H1 (cell line): ENCODE data around the gene FITM1. TPM values are rescaled to one million over a fixed set of nuclear protein-coding genes. Genes with fewer than 3 reads are reported as not detected.

Source experiments
- ASH2L ChIP-seq: fragments of 200-600, 300-600 bp; sonication (generic); IDR thresholded peaks from one replicate; pipeline ENCODE4 v1.7.1; 2017; ENCODE audit warnings: low read length
- BACH1 ChIP-seq: IDR thresholded peaks from 2 replicates; pipeline ENCODE4 v1.6.1; 2012; ENCODE audit warnings: low read length, improper control_type of control experiment
- BCL11A ChIP-seq, 2 experiments: IDR thresholded peaks; one replicate each; pipeline ENCODE4 v1.6.1; 2011; ENCODE audit warnings: low read depth in 2 of 2, low read length in 2 of 2, mild to moderate bottlenecking in 2 of 2
- CHD2 ChIP-seq: IDR thresholded peaks from 2 replicates; pipeline ENCODE4 v1.6.1; 2012; ENCODE audit warnings: low read length, improper control_type of control experiment
- CTBP2 ChIP-seq: IDR thresholded peaks from 2 replicates; pipeline ENCODE4 v1.7.0; 2011; ENCODE audit warnings: borderline replicate concordance, mild to moderate bottlenecking, moderate library complexity, mixed read lengths, low read length; ENCODE audit not compliant: insufficient read depth, insufficient read length
- EP300 ChIP-seq, 2 experiments: IDR thresholded peaks; 1 replicate in 1 of 2; 2 replicates in 1 of 2; pipeline ENCODE4 v1.6.1; 2011 to 2012; ENCODE audit warnings: low read depth in 2 of 2, low read length in 2 of 2, mild to moderate bottlenecking in 2 of 2, borderline replicate concordance in 1 of 2, inconsistent platforms in 1 of 2, moderate library complexity in 1 of 2
- HDAC6 ChIP-seq: IDR thresholded peaks from one replicate; pipeline ENCODE4 v1.7.1; 2012; ENCODE audit warnings: low read depth, mild to moderate bottlenecking, inconsistent platforms, low read length, moderate library complexity
- NANOG ChIP-seq: IDR thresholded peaks from 2 replicates; pipeline ENCODE4 v1.6.1; 2011; ENCODE audit warnings: low read length, low read depth, mild to moderate bottlenecking, inconsistent platforms; ENCODE audit not compliant: insufficient read depth, poor library complexity, severe bottlenecking
- RXRA ChIP-seq: IDR thresholded peaks from 2 replicates; pipeline ENCODE4 v1.6.1; 2011; ENCODE audit warnings: low read depth, mild to moderate bottlenecking, low read length, moderate library complexity; ENCODE audit not compliant: insufficient read depth
- SIRT6 ChIP-seq: IDR thresholded peaks from one replicate; pipeline ENCODE4 v1.7.1; 2012; ENCODE audit warnings: low read length, inconsistent platforms
- SP2 ChIP-seq: IDR thresholded peaks from 2 replicates; pipeline ENCODE4 v1.6.1; 2012; ENCODE audit warnings: mild to moderate bottlenecking, low read length, inconsistent platforms
- TAF7 ChIP-seq: optimal IDR thresholded peaks from 2 replicates; pipeline ENCODE3; 2011; ENCODE audit warnings: low read depth, mild to moderate bottlenecking, inconsistent platforms, low read length, moderate library complexity, borderline replicate concordance
- TEAD4 ChIP-seq: IDR thresholded peaks from 2 replicates; pipeline ENCODE4 v1.6.1; 2012; ENCODE audit warnings: low read depth, low read length, inconsistent platforms, mixed read lengths
- polyA plus RNA-seq, 7 experiments: library from polyadenylated mRNA; depleted of rRNA in 3 of 7; stranded (reverse) in 5 of 7; unstranded in 2 of 7; fragments of >200 nt in 5 of 7; fragments of 200-250 nt in 2 of 7; gene quantifications; 1 replicate in 5 of 7; 2 replicates in 1 of 7; 4 replicates in 1 of 7; pipeline versions ENCODE4 v1.2.1 to v1.2.3, GENCODE V29; 2011 to 2013; ENCODE audit warnings: missing spikeins in 2 of 7, mixed read lengths in 2 of 7
- total RNA-seq: library from RNA; stranded (reverse); fragmentation: NEBNext Ultra II Directional; extraction: Animal tissue kit (Norgen Biotek cat#: 25700); gene quantifications from 2 replicates; pipeline ENCODE4 v1.2.1, GENCODE V29; 2021
- TF ChIP-seq, protein P1 (sequence below): IDR thresholded peaks from 2 replicates; pipeline ENCODE4 v1.6.1; 2012; ENCODE audit warnings: inconsistent platforms
- TF ChIP-seq, protein P2 (sequence below): IDR thresholded peaks from 2 replicates; pipeline ENCODE4 v1.6.1; 2012; ENCODE audit warnings: low read length, inconsistent platforms
- TF ChIP-seq, protein P3 (sequence below), 3 experiments: IDR thresholded peaks; 1 replicate in 2 of 3; 2 replicates in 1 of 3; pipeline versions ENCODE4 v1.5.1 to v1.6.1; 2011; ENCODE audit warnings: low read length in 3 of 3, mild to moderate bottlenecking in 3 of 3, inconsistent platforms in 2 of 3, low read depth in 1 of 3, moderate library complexity in 1 of 3; ENCODE audit not compliant: insufficient read depth in 1 of 3; ENCODE audit errors: control extremely low read depth in 1 of 3
- TF ChIP-seq, protein P4 (sequence below): IDR thresholded peaks from 2 replicates; pipeline ENCODE4 v1.6.1; 2011; ENCODE audit warnings: low read depth, mild to moderate bottlenecking, low read length; ENCODE audit not compliant: insufficient read depth

The FITM1 gene
- total and polyA plus RNA-seq, 2 of the 8 experiments (the other 6 are each of a cell fraction or from before 2014, with no cell fraction given) = 0.53 to 0.76 TPM

DNA sequence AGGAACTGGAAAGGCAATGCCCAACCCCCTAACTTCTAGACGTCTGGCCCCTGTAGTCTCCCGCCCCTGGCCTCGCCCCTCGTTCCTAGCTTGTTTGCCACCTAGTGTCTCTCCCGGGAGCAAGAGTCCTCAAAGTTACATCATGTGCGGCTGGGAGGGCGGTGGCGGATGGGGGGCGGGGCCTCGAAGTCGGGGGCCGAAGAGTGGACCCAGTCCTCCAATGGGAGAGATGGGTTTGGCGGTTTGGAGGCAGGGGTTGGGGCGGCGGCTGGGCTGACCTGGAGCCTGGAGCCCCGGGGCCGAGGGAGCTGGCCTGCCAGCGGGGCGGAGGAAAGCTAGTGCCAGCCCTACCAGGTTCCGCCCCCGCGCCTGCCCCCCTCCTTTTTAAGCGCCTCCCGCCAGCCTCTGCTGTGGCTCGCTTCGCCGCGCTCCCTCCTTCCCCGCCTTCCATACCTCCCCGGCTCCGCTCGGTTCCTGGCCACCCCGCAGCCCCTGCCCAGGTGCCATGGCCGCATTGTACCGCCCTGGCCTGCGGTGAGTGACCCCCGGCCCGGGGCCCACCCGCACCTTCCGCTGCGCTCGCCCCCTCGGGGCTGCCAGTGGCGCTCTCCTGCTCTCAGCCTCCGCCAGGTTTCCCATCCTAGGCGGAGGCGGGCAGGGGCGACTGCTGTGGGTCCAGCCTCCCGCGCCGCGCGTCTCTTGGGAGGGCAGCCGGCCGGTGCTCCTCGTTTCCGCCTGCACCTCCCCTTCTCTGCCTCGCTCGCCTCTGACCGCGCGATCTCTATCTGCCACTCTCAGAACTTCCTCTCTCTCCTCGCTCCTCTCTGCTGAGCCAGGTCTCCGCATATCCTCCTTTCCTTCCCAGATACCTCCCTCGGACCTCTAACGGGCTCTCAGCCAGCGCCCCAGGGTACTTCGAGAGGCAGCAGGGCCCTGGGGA, 36.3 kb upstream of the FITM1 start, which contains the start of gene PCK2 (continued):
- no peak for TF ChIP-seq SP2
- TF ChIP-seq, protein P1, sequence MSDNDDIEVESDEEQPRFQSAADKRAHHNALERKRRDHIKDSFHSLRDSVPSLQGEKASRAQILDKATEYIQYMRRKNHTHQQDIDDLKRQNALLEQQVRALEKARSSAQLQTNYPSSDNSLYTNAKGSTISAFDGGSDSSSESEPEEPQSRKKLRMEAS = peak; percentile 60
- TF ChIP-seq ASH2L = no peak
- TF ChIP-seq, protein P2, sequence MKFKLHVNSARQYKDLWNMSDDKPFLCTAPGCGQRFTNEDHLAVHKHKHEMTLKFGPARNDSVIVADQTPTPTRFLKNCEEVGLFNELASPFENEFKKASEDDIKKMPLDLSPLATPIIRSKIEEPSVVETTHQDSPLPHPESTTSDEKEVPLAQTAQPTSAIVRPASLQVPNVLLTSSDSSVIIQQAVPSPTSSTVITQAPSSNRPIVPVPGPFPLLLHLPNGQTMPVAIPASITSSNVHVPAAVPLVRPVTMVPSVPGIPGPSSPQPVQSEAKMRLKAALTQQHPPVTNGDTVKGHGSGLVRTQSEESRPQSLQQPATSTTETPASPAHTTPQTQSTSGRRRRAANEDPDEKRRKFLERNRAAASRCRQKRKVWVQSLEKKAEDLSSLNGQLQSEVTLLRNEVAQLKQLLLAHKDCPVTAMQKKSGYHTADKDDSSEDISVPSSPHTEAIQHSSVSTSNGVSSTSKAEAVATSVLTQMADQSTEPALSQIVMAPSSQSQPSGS = no peak
- TF ChIP-seq BACH1 = no peak
- TF ChIP-seq BCL11A (IDR thresholded peaks at IDR 0.05; ENCODE audit: low read depth in 2 of 2, low read length in 2 of 2) = no peak
- TF ChIP-seq, protein P3, sequence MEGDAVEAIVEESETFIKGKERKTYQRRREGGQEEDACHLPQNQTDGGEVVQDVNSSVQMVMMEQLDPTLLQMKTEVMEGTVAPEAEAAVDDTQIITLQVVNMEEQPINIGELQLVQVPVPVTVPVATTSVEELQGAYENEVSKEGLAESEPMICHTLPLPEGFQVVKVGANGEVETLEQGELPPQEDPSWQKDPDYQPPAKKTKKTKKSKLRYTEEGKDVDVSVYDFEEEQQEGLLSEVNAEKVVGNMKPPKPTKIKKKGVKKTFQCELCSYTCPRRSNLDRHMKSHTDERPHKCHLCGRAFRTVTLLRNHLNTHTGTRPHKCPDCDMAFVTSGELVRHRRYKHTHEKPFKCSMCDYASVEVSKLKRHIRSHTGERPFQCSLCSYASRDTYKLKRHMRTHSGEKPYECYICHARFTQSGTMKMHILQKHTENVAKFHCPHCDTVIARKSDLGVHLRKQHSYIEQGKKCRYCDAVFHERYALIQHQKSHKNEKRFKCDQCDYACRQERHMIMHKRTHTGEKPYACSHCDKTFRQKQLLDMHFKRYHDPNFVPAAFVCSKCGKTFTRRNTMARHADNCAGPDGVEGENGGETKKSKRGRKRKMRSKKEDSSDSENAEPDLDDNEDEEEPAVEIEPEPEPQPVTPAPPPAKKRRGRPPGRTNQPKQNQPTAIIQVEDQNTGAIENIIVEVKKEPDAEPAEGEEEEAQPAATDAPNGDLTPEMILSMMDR (IDR thresholded peaks at IDR 0.05; ENCODE audit: control extremely low read depth in 1 of 3, insufficient read depth in 1 of 3, low read depth in 1 of 3, low read length in 3 of 3) = no peak
- TF ChIP-seq RXRA = no peak
- TF ChIP-seq NANOG = no peak
- TF ChIP-seq, protein P4, sequence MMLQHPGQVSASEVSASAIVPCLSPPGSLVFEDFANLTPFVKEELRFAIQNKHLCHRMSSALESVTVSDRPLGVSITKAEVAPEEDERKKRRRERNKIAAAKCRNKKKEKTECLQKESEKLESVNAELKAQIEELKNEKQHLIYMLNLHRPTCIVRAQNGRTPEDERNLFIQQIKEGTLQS = no peak
- TF ChIP-seq HDAC6 = no peak
- no peak for TF ChIP-seq CTBP2
- TF ChIP-seq TEAD4 = no peak
- TF ChIP-seq EP300 (IDR thresholded peaks at IDR 0.05; ENCODE audit: borderline replicate concordance in 1 of 2, low read depth in 2 of 2, low read length in 2 of 2) = peak in 1 of 2 experiments; percentile 80; a peak in 1 of 3 replicates
- TF ChIP-seq TAF7 = no peak
- no peak for TF ChIP-seq CHD2
- TF ChIP-seq SIRT6 = no peak
